Measurements from ENCODE around the gene FAM83D. TPM values are rescaled to one million over a fixed set of nuclear protein-coding genes. Genes with fewer than 3 reads are reported as not detected.

The FAM83D gene
- total and polyA plus RNA-seq, 2 experiments from 2014 or later: 33.3 to 91.3 TPM

DNA sequence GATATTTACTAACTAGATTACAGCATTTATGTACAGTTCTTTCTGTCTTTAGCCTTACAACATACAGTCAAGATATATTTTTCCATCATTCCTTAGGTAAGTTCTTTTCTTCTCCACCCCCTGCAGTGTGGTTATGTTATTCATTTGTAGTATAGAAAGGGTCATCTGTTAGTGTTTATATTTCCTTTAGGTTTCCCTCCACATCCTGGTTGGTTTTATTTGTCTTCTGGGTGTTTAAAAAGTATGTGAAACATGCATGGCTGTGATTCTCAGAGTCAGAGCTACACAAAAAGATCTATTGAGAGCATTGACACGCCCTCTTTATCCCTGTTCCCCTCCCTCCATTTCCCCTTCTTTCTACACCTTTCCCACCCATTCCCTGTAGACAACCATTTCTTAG is 56.1 kb downstream of the FAM83D start:
- Mint-ChIP-seq H3K27ac (peak overlapping the region; percentile 15; the same call in 1 of the 2 replicates), H3K36me3 (ENCODE audit: low read depth) (peaks cover 6% of the 10 kb centered on the region; the same call in 2 of the 3 replicates), H3K27me3 (ENCODE audit: insufficient read depth, low read depth, poor library complexity) (no peaks in the 10 kb centered on the region), H3K4me3 (no peak overlapping the region), H3K9me3 (no peaks in the 10 kb centered on the region), H3K4me1 (peaks cover 9% of the 10 kb centered on the region; the same call in 2 of the 3 replicates)
- Histone ChIP-seq H3K27me3 (ENCODE audit: insufficient read depth) (no peaks in the 10 kb centered on the region), H3K36me3 (ENCODE audit: insufficient read depth) (no peaks in the 10 kb centered on the region), H3K4me2 (no peak overlapping the region), H3K9me2 (ENCODE audit: insufficient read depth) (no peaks in the 10 kb centered on the region), H3K4me3 (no peak overlapping the region), H2AFZ (no peak overlapping the region), H3K27ac (ENCODE audit: low read depth) (no peak overlapping the region), H3K4me1 (ENCODE audit: insufficient read depth) (no peaks in the 10 kb centered on the region), H3F3A (replicated peaks; ENCODE audit: low read depth) (no peaks in the 10 kb centered on the region), H3K79me2 (replicated peaks; ENCODE audit: insufficient read depth) (peaks cover 32% of the 10 kb centered on the region), H4K20me1 (replicated peaks; ENCODE audit: insufficient read depth) (peaks cover 14% of the 10 kb centered on the region; the same call in 1 of the 2 replicates)
- DNase-seq (ENCODE audit: low spot score): no peak
- ATAC-seq: no peak
- TF ChIP-seq CREB1 (CRISPR knock-in tag; IDR thresholded peaks at IDR 0.05; ENCODE audit: low read depth): no peak
- TF ChIP-seq, protein P1, sequence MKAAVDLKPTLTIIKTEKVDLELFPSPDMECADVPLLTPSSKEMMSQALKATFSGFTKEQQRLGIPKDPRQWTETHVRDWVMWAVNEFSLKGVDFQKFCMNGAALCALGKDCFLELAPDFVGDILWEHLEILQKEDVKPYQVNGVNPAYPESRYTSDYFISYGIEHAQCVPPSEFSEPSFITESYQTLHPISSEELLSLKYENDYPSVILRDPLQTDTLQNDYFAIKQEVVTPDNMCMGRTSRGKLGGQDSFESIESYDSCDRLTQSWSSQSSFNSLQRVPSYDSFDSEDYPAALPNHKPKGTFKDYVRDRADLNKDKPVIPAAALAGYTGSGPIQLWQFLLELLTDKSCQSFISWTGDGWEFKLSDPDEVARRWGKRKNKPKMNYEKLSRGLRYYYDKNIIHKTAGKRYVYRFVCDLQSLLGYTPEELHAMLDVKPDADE (IDR thresholded peaks at IDR 0.05): no peak
- TF ChIP-seq, protein P2, sequence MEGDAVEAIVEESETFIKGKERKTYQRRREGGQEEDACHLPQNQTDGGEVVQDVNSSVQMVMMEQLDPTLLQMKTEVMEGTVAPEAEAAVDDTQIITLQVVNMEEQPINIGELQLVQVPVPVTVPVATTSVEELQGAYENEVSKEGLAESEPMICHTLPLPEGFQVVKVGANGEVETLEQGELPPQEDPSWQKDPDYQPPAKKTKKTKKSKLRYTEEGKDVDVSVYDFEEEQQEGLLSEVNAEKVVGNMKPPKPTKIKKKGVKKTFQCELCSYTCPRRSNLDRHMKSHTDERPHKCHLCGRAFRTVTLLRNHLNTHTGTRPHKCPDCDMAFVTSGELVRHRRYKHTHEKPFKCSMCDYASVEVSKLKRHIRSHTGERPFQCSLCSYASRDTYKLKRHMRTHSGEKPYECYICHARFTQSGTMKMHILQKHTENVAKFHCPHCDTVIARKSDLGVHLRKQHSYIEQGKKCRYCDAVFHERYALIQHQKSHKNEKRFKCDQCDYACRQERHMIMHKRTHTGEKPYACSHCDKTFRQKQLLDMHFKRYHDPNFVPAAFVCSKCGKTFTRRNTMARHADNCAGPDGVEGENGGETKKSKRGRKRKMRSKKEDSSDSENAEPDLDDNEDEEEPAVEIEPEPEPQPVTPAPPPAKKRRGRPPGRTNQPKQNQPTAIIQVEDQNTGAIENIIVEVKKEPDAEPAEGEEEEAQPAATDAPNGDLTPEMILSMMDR (conservative IDR thresholded peaks at IDR 0.05; ENCODE audit: low read depth in 2 of 2): no peak

DNA sequence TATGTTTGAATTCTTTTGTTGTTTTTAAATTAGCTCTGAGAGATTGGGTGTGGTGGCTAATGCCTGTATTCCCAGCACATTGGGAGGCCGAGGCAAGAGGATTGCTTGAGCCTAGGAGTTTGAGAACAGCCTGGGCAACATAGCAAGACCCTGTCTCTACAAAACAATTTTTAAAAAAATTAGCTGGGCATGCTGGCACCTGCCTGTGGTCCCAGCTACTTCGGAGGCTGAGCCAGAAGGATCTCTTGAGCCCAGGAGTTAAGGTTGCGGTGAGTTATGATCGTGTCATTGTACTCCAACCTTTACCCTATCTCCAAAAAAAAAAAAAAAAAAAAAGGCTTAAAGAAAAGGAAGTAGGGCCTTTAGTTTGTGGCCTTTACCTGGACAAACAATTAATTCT is 58.8 kb downstream of the FAM83D start:
- Histone ChIP-seq H2AFZ (no peak overlapping the region), H3K4me3 (no peak overlapping the region), H3K4me1 (ENCODE audit: insufficient read depth) (peaks cover 7% of the 10 kb centered on the region), H3K9me2 (ENCODE audit: insufficient read depth) (no peaks in the 10 kb centered on the region), H3K27ac (ENCODE audit: low read depth) (no peak overlapping the region), H3K79me2 (replicated peaks; ENCODE audit: insufficient read depth) (peaks cover 13% of the 10 kb centered on the region), H3K27me3 (ENCODE audit: insufficient read depth) (no peaks in the 10 kb centered on the region), H3K36me3 (ENCODE audit: insufficient read depth) (no peaks in the 10 kb centered on the region), H4K20me1 (replicated peaks; ENCODE audit: insufficient read depth) (peaks cover 17% of the 10 kb centered on the region; the same call in 1 of the 2 replicates), H3F3A (replicated peaks; ENCODE audit: low read depth) (no peaks in the 10 kb centered on the region), H3K4me2 (no peak overlapping the region)
- H3K4me1 Mint-ChIP-seq: peaks cover 16% of the 10 kb centered on the region; the same call in 2 of the 3 replicates
- ATAC-seq (no peak), DNase-seq (ENCODE audit: low spot score) (no peak)
- no peak overlapping the region for H3K27ac Mint-ChIP-seq
- no peaks in the 10 kb centered on the region for H3K9me3 Mint-ChIP-seq
- peaks cover 28% of the 10 kb centered on the region for H3K36me3 Mint-ChIP-seq (ENCODE audit: low read depth)
- no peaks in the 10 kb centered on the region for H3K27me3 Mint-ChIP-seq (ENCODE audit: insufficient read depth, low read depth, poor library complexity)
- no peak overlapping the region for H3K4me3 Mint-ChIP-seq
- TF ChIP-seq, protein P3, sequence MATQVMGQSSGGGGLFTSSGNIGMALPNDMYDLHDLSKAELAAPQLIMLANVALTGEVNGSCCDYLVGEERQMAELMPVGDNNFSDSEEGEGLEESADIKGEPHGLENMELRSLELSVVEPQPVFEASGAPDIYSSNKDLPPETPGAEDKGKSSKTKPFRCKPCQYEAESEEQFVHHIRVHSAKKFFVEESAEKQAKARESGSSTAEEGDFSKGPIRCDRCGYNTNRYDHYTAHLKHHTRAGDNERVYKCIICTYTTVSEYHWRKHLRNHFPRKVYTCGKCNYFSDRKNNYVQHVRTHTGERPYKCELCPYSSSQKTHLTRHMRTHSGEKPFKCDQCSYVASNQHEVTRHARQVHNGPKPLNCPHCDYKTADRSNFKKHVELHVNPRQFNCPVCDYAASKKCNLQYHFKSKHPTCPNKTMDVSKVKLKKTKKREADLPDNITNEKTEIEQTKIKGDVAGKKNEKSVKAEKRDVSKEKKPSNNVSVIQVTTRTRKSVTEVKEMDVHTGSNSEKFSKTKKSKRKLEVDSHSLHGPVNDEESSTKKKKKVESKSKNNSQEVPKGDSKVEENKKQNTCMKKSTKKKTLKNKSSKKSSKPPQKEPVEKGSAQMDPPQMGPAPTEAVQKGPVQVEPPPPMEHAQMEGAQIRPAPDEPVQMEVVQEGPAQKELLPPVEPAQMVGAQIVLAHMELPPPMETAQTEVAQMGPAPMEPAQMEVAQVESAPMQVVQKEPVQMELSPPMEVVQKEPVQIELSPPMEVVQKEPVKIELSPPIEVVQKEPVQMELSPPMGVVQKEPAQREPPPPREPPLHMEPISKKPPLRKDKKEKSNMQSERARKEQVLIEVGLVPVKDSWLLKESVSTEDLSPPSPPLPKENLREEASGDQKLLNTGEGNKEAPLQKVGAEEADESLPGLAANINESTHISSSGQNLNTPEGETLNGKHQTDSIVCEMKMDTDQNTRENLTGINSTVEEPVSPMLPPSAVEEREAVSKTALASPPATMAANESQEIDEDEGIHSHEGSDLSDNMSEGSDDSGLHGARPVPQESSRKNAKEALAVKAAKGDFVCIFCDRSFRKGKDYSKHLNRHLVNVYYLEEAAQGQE (IDR thresholded peaks at IDR 0.05; ENCODE audit: unreplicated experiment): no peak
- TF ChIP-seq, protein P2 (conservative IDR thresholded peaks at IDR 0.05; ENCODE audit: low read depth in 2 of 2): no peak
- TF ChIP-seq EZH2 (IDR thresholded peaks at IDR 0.05; ENCODE audit: low read depth, unreplicated experiment): no peak
- TF ChIP-seq ZNF114 (CRISPR knock-in tag; IDR thresholded peaks at IDR 0.05): no peak
- TF ChIP-seq JUNB (IDR thresholded peaks at IDR 0.05; ENCODE audit: unreplicated experiment): no peak

Measured in GM23338 (cell line).